AG09309 (cell line): ENCODE data around the gene PILRA.

Source experiments
- DNase-seq: peaks from one replicate; pipeline ENCODE4 v3.0.0-alpha.2; 2010; ENCODE audit warnings: low read depth
- H3K4me3 ChIP-seq: 2 replicates; pipeline ENCODE4 v1.5.1; 2011; ENCODE audit warnings: mild to moderate bottlenecking, low read depth, low read length, moderate library complexity; ENCODE audit not compliant: control insufficient read depth
- CTCF ChIP-seq: IDR thresholded peaks from 2 replicates; pipeline ENCODE4 v1.5.1; 2011; ENCODE audit warnings: mild to moderate bottlenecking, low read depth, low read length, inconsistent platforms; ENCODE audit not compliant: insufficient read depth, control insufficient read depth; ENCODE audit errors: missing control alignments

Gene PILRA

GRCh38 chr7:100384628-100385294 is 11.5 kb downstream of the PILRA start:
- no peak for DNase-seq
- no peak overlapping the region for H3K4me3 ChIP-seq
- TF ChIP-seq CTCF = no peak

GRCh38 chr7:100386940-100387339 is 13.7 kb downstream of the PILRA start:
- DNase-seq = no peak
- no peak overlapping the region for H3K4me3 ChIP-seq
- no peak for TF ChIP-seq CTCF

GRCh38 chr7:100387695-100388094 is 14.4 kb downstream of the PILRA start:
- no peak overlapping the region for H3K4me3 ChIP-seq
- no peak for DNase-seq
- no peak for TF ChIP-seq CTCF

GRCh38 chr7:100389437-100390088 is 16.3 kb downstream of the PILRA start:
- no peak overlapping the region for H3K4me3 ChIP-seq
- DNase-seq = no peak
- no peak for TF ChIP-seq CTCF

GRCh38 chr7:100390286-100391009 is 17.2 kb downstream of the PILRA start:
- no peak overlapping the region for H3K4me3 ChIP-seq
- DNase-seq = no peak
- no peak for TF ChIP-seq CTCF

GRCh38 chr7:100393233-100393905 is 20.1 kb downstream of the PILRA start:
- DNase-seq = no peak

More at GRCh38 chr7:100393233-100393905, 20.1 kb downstream of the PILRA start:
- no peak overlapping the region for H3K4me3 ChIP-seq
- TF ChIP-seq CTCF = no peak
